GM23248 (cell line): ENCODE results near the gene SNAPC1. TPM values are rescaled to one million over a fixed set of nuclear protein-coding genes. Genes with fewer than 3 reads are reported as not detected.

Experiments used
- DNase-seq: peaks from one replicate; pipeline ENCODE4 v3.0.0-alpha.2; 2015
- H2AFZ ChIP-seq: fragments of 200-600 bp; sonication (generic); 2 replicates; pipeline ENCODE4 v1.6.1; 2016; ENCODE audit warnings: antibody characterized with exemption
- H3F3A ChIP-seq: fragments of 200-600 bp; sonication (generic); 2 replicates; pipeline ENCODE4 v1.6.1; 2016; ENCODE audit warnings: mild to moderate bottlenecking, antibody characterized with exemption, mixed run types; ENCODE audit not compliant: insufficient read depth
- H3K27ac ChIP-seq: fragments of 200-600 bp; sonication (generic); 2 replicates; pipeline ENCODE4 v1.5.1; 2016; ENCODE audit warnings: mild to moderate bottlenecking
- H3K27me3 ChIP-seq: fragments of 200-600 bp; sonication (generic); replicated peaks from 2 replicates; pipeline ENCODE4 v1.6.1; 2016; ENCODE audit warnings: mild to moderate bottlenecking; ENCODE audit not compliant: insufficient read depth
- H3K36me3 ChIP-seq: fragments of 200-600 bp; sonication (generic); 2 replicates; pipeline ENCODE4 v1.6.1; 2016; ENCODE audit warnings: low read depth, mild to moderate bottlenecking
- H3K4me1 ChIP-seq: fragments of 200-600 bp; sonication (generic); 2 replicates; pipeline ENCODE4 v1.6.1; 2016; ENCODE audit warnings: mild to moderate bottlenecking; ENCODE audit not compliant: insufficient read depth
- H3K4me2 ChIP-seq: fragments of 200-600 bp; sonication (generic); one replicate; pipeline ENCODE4 v1.6.1; 2016; ENCODE audit warnings: mild to moderate bottlenecking; ENCODE audit not compliant: unreplicated experiment
- H3K4me3 ChIP-seq: fragments of 200-600 bp; sonication (generic); 2 replicates; pipeline ENCODE4 v1.5.1; 2016; ENCODE audit warnings: mild to moderate bottlenecking
- H3K79me2 ChIP-seq: fragments of 200-600 bp; sonication (generic); 2 replicates; pipeline ENCODE4 v1.6.1; 2016; ENCODE audit warnings: mild to moderate bottlenecking; ENCODE audit not compliant: insufficient read depth
- H3K9ac ChIP-seq: fragments of 200-600 bp; sonication (generic); 2 replicates; pipeline ENCODE4 v1.6.1; 2016; ENCODE audit warnings: mild to moderate bottlenecking
- H3K9me2 ChIP-seq: fragments of 200-600 bp; sonication (generic); 2 replicates; pipeline ENCODE4 v1.6.1; 2016; ENCODE audit warnings: mixed run types, mild to moderate bottlenecking, moderate library complexity; ENCODE audit not compliant: insufficient read depth
- H3K9me3 ChIP-seq: fragments of 200-600 bp; sonication (generic); one replicate; pipeline ENCODE4 v1.6.1; 2017; ENCODE audit warnings: low read depth
- H4K20me1 ChIP-seq: fragments of 200-600 bp; sonication (generic); 2 replicates; pipeline ENCODE4 v1.6.0; 2016; ENCODE audit not compliant: insufficient read depth
- EZH2 ChIP-seq: fragments of 200-600 bp; sonication (generic); IDR thresholded peaks from 2 replicates; pipeline ENCODE4 v1.6.1; 2018; ENCODE audit warnings: antibody characterized with exemption, mild to moderate bottlenecking; ENCODE audit not compliant: insufficient read depth, poor library complexity, severe bottlenecking
- EZH2phosphoT487 ChIP-seq: fragments of 200-600 bp; sonication (generic); IDR thresholded peaks from 2 replicates; pipeline ENCODE4 v1.6.1; 2018; ENCODE audit warnings: antibody characterized with exemption, moderate library complexity, mild to moderate bottlenecking, low read depth; ENCODE audit not compliant: insufficient read depth
- WGBS, 2 experiments: methylation state at CpG; one replicate each; pipeline ENCODE4 v1.1.6; 2015 to 2017; ENCODE audit warnings: low lambda C conversion rate in 2 of 2, low coverage in 1 of 2; ENCODE audit errors: missing lambda C conversion rate in 2 of 2; 5-methylcytosine and 5-hydroxymethylcytosine counted together
- in situ Hi-C: fragments of 300-500 bp; cut with MboI; formaldehyde crosslinking; loops from 2 replicates; pipeline ENCODE4 v1.15.0; 2020
- polyA plus RNA-seq: library from polyadenylated mRNA; unstranded; fragments of >200 nt; fragmentation: Nextera tagmentation; extraction: Ambion mirVana; gene quantifications from 2 replicates; pipeline ENCODE4 v1.2.1, GENCODE V29; 2016
- total RNA-seq: library from RNA; depleted of rRNA; stranded (reverse); fragments of >200 nt; shearing (Covaris generic); gene quantifications from 2 replicates; pipeline ENCODE4 v1.2.3, GENCODE V29; 2014

The SNAPC1 gene
- total and polyA plus RNA-seq, 2 experiments from 2014 or later: 35.9 to 41.6 TPM

GRCh38 chr14:61768240-61768639 lies 6.0 kb downstream of the SNAPC1 start:
- Histone ChIP-seq H3K9ac (no peak overlapping the region), H3F3A (peaks cover 11% of the 10 kb centered on the region; the same call in 1 of the 2 replicates), H3K4me1 (peaks cover 29% of the 10 kb centered on the region), H3K79me2 (peaks cover 100% of the 10 kb centered on the region), H3K36me3 (peaks cover 47% of the 10 kb centered on the region), H3K27ac (no peak overlapping the region), H3K27me3 (no peaks in the 10 kb centered on the region), H2AFZ (no peak overlapping the region), H3K9me2 (no peaks in the 10 kb centered on the region), H3K9me3 (no peaks in the 10 kb centered on the region), H3K4me3 (no peak overlapping the region), H3K4me2 (no peak overlapping the region), H4K20me1 (no peaks in the 10 kb centered on the region)
- TF ChIP-seq EZH2 (no peak), EZH2phosphoT487 (no peak)
- in situ Hi-C loops: loop anchor here (25.0 kb wide), 1 partner anchor 306 kb away; no protein-coding TSS in a partner anchor
- DNase-seq: no peak
- 71 to 75% methylated on average over 3 of the region's 3 CpGs for WGBS, 2 experiments

DNA sequence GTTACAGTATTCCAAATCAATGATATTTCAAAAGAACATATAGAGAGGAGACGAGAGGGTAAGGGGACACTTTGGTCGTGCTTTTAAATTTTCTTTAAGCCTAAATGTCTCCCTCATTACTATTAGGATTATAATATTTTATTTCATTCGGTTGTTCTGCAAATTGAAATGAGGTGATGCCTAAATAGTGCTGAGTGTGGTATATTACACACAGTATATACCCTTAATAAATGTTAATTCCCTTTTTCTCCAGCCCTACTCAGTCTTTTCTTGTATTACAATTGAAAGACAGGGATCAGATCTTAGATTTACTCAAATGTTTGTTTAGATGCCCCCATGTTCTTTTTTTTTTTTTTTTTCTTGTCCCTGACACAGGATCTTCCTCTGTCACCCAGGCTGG lies 7.7 kb downstream of the SNAPC1 start:
- Histone ChIP-seq H4K20me1 (no peaks in the 10 kb centered on the region), H3K79me2 (peaks cover 94% of the 10 kb centered on the region), H3K36me3 (peaks cover 54% of the 10 kb centered on the region), H3K9ac (no peak overlapping the region), H3K4me1 (peaks cover 19% of the 10 kb centered on the region), H3K9me3 (no peaks in the 10 kb centered on the region), H3K27ac (no peak overlapping the region), H3F3A (0 out of 2 replicates have a peak, but pooled peaks cover 5% of the 10 kb centered on the region), H3K4me2 (no peak overlapping the region), H2AFZ (no peak overlapping the region), H3K9me2 (no peaks in the 10 kb centered on the region), H3K27me3 (no peaks in the 10 kb centered on the region), H3K4me3 (no peak overlapping the region)
- WGBS, 2 experiments: 98% methylated on average over 3 of the region's 3 CpGs
- TF ChIP-seq EZH2phosphoT487 (no peak), EZH2 (no peak)
- in situ Hi-C loops: loop anchor here (25.0 kb wide), 1 partner anchor 308 kb away; no protein-coding TSS in a partner anchor
- DNase-seq: no peak

GRCh38 chr14:61774861-61775260 lies 12.6 kb downstream of the SNAPC1 start:
- Histone ChIP-seq H3K9me3 (no peaks in the 10 kb centered on the region), H3K79me2 (peaks cover 77% of the 10 kb centered on the region), H3F3A (peaks cover 13% of the 10 kb centered on the region; the same call in 1 of the 2 replicates), H2AFZ (no peak overlapping the region), H3K4me3 (no peak overlapping the region), H3K9ac (no peak overlapping the region), H3K4me1 (no peaks in the 10 kb centered on the region), H3K4me2 (no peak overlapping the region), H3K36me3 (peaks cover 74% of the 10 kb centered on the region), H4K20me1 (no peaks in the 10 kb centered on the region), H3K27ac (no peak overlapping the region), H3K27me3 (no peaks in the 10 kb centered on the region), H3K9me2 (no peaks in the 10 kb centered on the region)
- DNase-seq: no peak
- TF ChIP-seq EZH2: no peak
- TF ChIP-seq EZH2phosphoT487: no peak
- in situ Hi-C loops: loop anchor here (25.0 kb wide), 1 partner anchor 313 kb away; no protein-coding TSS in a partner anchor
- 95 to 100% methylated on average over 1 of the region's 1 CpG for WGBS, 2 experiments

DNA sequence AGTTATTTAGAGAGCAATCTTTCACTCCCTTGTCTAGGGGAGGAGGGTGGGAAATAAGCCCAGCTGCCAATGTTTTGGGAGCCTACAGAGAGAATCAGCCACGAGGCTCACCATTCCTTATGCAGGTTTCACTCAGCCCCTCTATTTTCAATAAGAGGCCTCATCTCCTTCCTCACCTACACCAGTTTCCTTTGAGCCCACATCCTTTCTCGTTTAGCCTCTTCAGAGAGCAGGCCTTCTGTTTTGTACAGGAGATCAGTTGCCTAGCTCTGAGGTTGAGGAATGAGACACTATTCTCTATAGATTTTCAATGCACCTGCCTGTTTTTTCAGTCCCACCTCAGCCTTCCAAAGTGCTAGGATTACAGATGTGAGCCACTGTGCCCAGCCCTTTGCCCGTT lies 17.9 kb downstream of the SNAPC1 start:
- no peak for DNase-seq
- Histone ChIP-seq H3K4me2 (no peak overlapping the region), H2AFZ (no peak overlapping the region), H3K4me3 (no peak overlapping the region), H3K4me1 (no peaks in the 10 kb centered on the region), H3K36me3 (peaks cover 94% of the 10 kb centered on the region), H3K79me2 (peaks cover 58% of the 10 kb centered on the region), H3K9me2 (no peaks in the 10 kb centered on the region), H3F3A (peaks cover 8% of the 10 kb centered on the region; the same call in 1 of the 2 replicates), H3K9me3 (no peaks in the 10 kb centered on the region), H3K27me3 (no peaks in the 10 kb centered on the region), H4K20me1 (no peaks in the 10 kb centered on the region), H3K27ac (no peak overlapping the region), H3K9ac (no peak overlapping the region)
- 71 to 86% methylated on average over 3 of the region's 3 CpGs for WGBS, 2 experiments
- no peak for TF ChIP-seq EZH2phosphoT487
- no peak for TF ChIP-seq EZH2
- in situ Hi-C loops: no loop called here

DNA sequence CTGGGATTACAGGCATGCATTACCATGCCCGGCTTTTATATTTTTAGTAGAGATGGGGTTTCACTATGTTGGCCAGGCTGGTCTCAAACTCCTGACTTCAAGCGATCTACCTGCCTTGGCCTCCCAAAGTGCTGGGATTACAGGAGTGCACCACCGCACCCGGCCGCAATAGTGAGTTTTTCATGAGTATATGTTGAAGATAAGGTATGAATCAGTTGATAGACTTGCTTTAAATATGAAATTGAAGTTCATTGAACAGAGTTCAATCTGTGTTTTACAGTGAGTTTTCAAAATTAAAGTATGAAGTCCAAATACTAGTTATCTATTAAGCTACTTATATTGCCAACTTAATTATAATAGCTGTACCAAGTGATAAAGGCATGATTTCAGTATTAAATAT lies 35.1 kb downstream of the SNAPC1 start:
- Histone ChIP-seq H3K9me3 (no peaks in the 10 kb centered on the region), H3K27me3 (no peaks in the 10 kb centered on the region), H3K4me1 (no peaks in the 10 kb centered on the region), H4K20me1 (no peaks in the 10 kb centered on the region), H3K4me2 (no peak overlapping the region), H3K27ac (no peak overlapping the region), H3K79me2 (no peaks in the 10 kb centered on the region), H2AFZ (no peak overlapping the region), H3K36me3 (peaks cover 33% of the 10 kb centered on the region), H3K9me2 (no peaks in the 10 kb centered on the region), H3F3A (peaks cover 4% of the 10 kb centered on the region; the same call in 1 of the 2 replicates), H3K4me3 (no peak overlapping the region), H3K9ac (no peak overlapping the region)
- no peak for DNase-seq
- in situ Hi-C loops: no loop called here
- no peak for TF ChIP-seq EZH2
- no peak for TF ChIP-seq EZH2phosphoT487
- WGBS, 2 experiments: 96 to 98% methylated on average over 5 of the region's 5 CpGs
